Testis (tissue), 3 donors: Measurements from ENCODE around the gene MC2R. TPM values are rescaled to one million over a fixed set of nuclear protein-coding genes. Genes with fewer than 3 reads are reported as not detected.

Source experiments
- DNase-seq: peaks from one replicate; pipeline ENCODE4 v3.0.0-alpha.2; 2019
- H3K27ac ChIP-seq, 2 donors: fragments of 200-600 bp; sonication (generic); one replicate each; pipeline ENCODE4 v1.5.1; 2019
- H3K27me3 ChIP-seq: fragments of 200-600 bp; sonication (generic); one replicate; pipeline ENCODE4 v1.5.1; 2019
- H3K36me3 ChIP-seq: fragments of 200-600 bp; sonication (generic); one replicate; pipeline ENCODE4 v1.5.1; 2017; ENCODE audit warnings: low read depth; ENCODE audit errors: missing control alignments
- H3K4me1 ChIP-seq: fragments of 200-600 bp; sonication (generic); one replicate; pipeline ENCODE4 v1.5.1; 2019
- H3K4me3 ChIP-seq, 2 donors: fragments of 200-600 bp; sonication (generic); one replicate each; pipeline ENCODE4 v1.5.1; 2017 to 2019
- H3K9me3 ChIP-seq: fragments of 200-600 bp; sonication (generic); one replicate; pipeline ENCODE4 v1.5.1; 2017
- CTCF ChIP-seq, 3 experiments: fragments of 450-650 bp in 2 of 3; fragments of 200-600 bp in 1 of 3; sonication (generic) in 1 of 3; IDR thresholded peaks; one replicate each; pipeline ENCODE4 v1.5.1; 2016 to 2019; ENCODE audit warnings: antibody characterized with exemption in 3 of 3, mild to moderate bottlenecking in 2 of 3, moderate library complexity in 1 of 3
- POLR2A ChIP-seq: fragments of 450-650 bp; IDR thresholded peaks from one replicate; pipeline ENCODE4 v1.6.1; 2017; ENCODE audit warnings: antibody characterized with exemption, mild to moderate bottlenecking, moderate library complexity
- WGBS, 2 donors: methylation state at CpG; one replicate each; pipeline ENCODE4 v1.1.5; 2018; 5-methylcytosine and 5-hydroxymethylcytosine counted together
- intact Hi-C: fragments of 100-400 bp; cut with DNase I; formaldehyde crosslinking; loops from one replicate; pipeline ENCODE4 v1.15.1; 2023; ENCODE audit warnings: low total_unique reads
- polyA plus RNA-seq: library from polyadenylated mRNA; stranded (reverse); fragments of 350-450 nt; fragmentation: Illumina TruSeq; extraction: RNeasy Lipid Tissue Mini Kit (QIAGEN cat#74804); gene quantifications from one replicate; pipeline ENCODE4 v1.2.3, GENCODE V29; 2014; ENCODE audit warnings: low read depth, low replicate concordance; ENCODE audit not compliant: insufficient read depth
- total RNA-seq, 2 donors: library from RNA; depleted of rRNA; stranded (reverse); fragments of >200 nt; gene quantifications; one replicate each; pipeline ENCODE4 v1.2.3, GENCODE V29; 2016

The MC2R gene
- total and polyA plus RNA-seq, 3 donors from 2014 or later: 0.24 TPM; not detected in 2

DNA sequence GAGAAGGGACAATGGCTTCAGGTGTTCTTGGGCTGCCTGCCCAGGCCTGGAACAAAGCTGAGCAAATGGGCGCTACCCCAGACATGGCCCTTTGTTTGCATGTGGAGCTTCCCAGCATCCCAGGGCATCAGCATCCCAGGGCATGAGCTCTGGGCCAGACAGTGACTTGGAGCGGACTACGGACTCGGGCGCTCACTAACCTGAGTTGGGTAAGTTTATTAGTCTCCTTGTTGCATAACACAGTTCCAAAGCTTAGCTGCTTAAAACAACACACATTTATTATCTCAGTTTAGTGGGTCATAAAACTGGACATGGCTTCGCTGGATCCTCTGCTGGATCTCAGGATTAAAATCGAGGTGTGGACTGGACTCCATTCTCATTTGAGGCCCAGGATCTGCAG, 35.8 kb downstream of the MC2R start:
- intact Hi-C loops: no loop called here
- WGBS, 2 donors: 81 to 91% methylated on average over 3 to 7 of the region's 7 CpGs
- Histone ChIP-seq H3K27me3 (no peaks in the 10 kb centered on the region), H3K4me3 (no peak overlapping the region), H3K9me3 (no peaks in the 10 kb centered on the region), H3K4me1 (no peaks in the 10 kb centered on the region), H3K36me3 (no peaks in the 10 kb centered on the region), H3K27ac (no peak overlapping the region)
- TF ChIP-seq POLR2A: no peak
- no peak for TF ChIP-seq CTCF (IDR thresholded peaks at IDR 0.05)
- no peak for DNase-seq

DNA sequence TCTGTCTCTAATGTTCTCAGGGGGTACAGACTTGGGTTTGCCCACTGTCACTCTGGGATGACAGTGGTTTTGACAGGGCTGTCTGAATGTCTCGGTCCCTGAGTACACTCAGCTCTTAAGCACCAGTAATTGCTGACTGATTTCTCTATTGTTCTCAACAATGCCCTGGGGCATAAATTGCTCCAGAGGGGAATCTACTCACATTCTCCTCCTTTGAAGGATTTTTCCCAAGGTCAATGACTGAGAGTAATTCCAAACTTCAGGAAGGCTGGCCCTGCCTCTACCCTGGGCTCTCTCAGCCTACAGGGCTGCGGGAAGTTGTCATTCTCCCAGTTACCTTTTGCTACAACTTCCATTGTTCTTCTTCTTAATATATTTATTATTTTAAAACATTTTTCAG, 36.5 kb downstream of the MC2R start:
- TF ChIP-seq CTCF (IDR thresholded peaks at IDR 0.05) (no peak), POLR2A (no peak)
- Histone ChIP-seq H3K36me3 (no peaks in the 10 kb centered on the region), H3K9me3 (no peaks in the 10 kb centered on the region), H3K4me3 (no peak overlapping the region), H3K4me1 (no peaks in the 10 kb centered on the region), H3K27ac (no peak overlapping the region), H3K27me3 (no peaks in the 10 kb centered on the region)
- WGBS, 2 donors: 96 to 100% methylated on average over 2 of the region's 2 CpGs
- no peak for DNase-seq
- intact Hi-C loops: no loop called here

- Histone ChIP-seq H3K27ac (no peak overlapping the region), H3K27me3 (no peaks in the 10 kb centered on the region), H3K4me1 (no peaks in the 10 kb centered on the region), H3K9me3 (no peaks in the 10 kb centered on the region), H3K36me3 (no peaks in the 10 kb centered on the region), H3K4me3 (no peak overlapping the region)
- intact Hi-C loops: no loop called here
- 73 to 78% methylated on average over 4 of the region's 4 CpGs for WGBS, 2 donors
- TF ChIP-seq POLR2A (no peak), CTCF (IDR thresholded peaks at IDR 0.05) (no peak)
- no peak for DNase-seq
Observed at GRCh38 chr18:13877157-13877556, 38.2 kb downstream of the MC2R start.

- no peaks in the 10 kb centered on the region for H3K36me3 ChIP-seq
- H3K4me3 ChIP-seq: no peak overlapping the region
- no peaks in the 10 kb centered on the region for H3K9me3 ChIP-seq
- no peak overlapping the region for H3K27ac ChIP-seq
- TF ChIP-seq CTCF (IDR thresholded peaks at IDR 0.05) (no peak), POLR2A (no peak)
- DNase-seq: no peak
- intact Hi-C loops: no loop called here
- H3K4me1 ChIP-seq: no peaks in the 10 kb centered on the region
- no peaks in the 10 kb centered on the region for H3K27me3 ChIP-seq
- 83 to 86% methylated on average over 4 of the region's 4 CpGs for WGBS, 2 donors
Observed at GRCh38 chr18:13874558-13874957, 40.8 kb downstream of the MC2R start.

- Histone ChIP-seq H3K27ac (no peak overlapping the region), H3K36me3 (no peaks in the 10 kb centered on the region), H3K9me3 (no peaks in the 10 kb centered on the region), H3K27me3 (no peaks in the 10 kb centered on the region), H3K4me3 (no peak overlapping the region), H3K4me1 (no peaks in the 10 kb centered on the region)
- TF ChIP-seq POLR2A (no peak), CTCF (IDR thresholded peaks at IDR 0.05) (no peak)
- WGBS, 2 donors: 52 to 63% methylated on average over 5 of the region's 5 CpGs
- DNase-seq: no peak
- intact Hi-C loops: no loop called here
Observed at GRCh38 chr18:13872932-13873331, 42.4 kb downstream of the MC2R start.
